Fibroblast of skin of left quadriceps (primary cell): ENCODE data around the gene TECTA.
A peak's percentile ranks its signal among the peaks of the same experiment; 100 is the strongest.
"Not testable (repeated sequence)": the region's sequence is repeated elsewhere in the genome, so short reads cannot be mapped to it uniquely, and the experiment has no call there.

Experiments used
- DNase-seq, 2 experiments: peaks; one replicate each; pipeline ENCODE4 v3.0.0-alpha.2; 2013; ENCODE audit warnings: low read depth in 2 of 2

Gene TECTA

GRCh38 chr11:121163658-121164308, 62.7 kb downstream of the TECTA start:
- no peak for DNase-seq

GRCh38 chr11:121177629-121178028, 76.6 kb downstream of the TECTA start:
- not testable (repeated sequence) for DNase-seq

- DNase-seq: no peak
Observed at GRCh38 chr11:121179306-121179705, 78.3 kb downstream of the TECTA start.

- no peak for DNase-seq
Observed at GRCh38 chr11:121180183-121180582, 79.1 kb downstream of the TECTA start.

GRCh38 chr11:121188776-121189175, 87.7 kb downstream of the TECTA start:
- no peak for DNase-seq

- DNase-seq: no peak
Observed at GRCh38 chr11:121191818-121192217, 90.8 kb downstream of the TECTA start.

GRCh38 chr11:121194731-121195596, 93.9 kb downstream of the TECTA start:
- peak; percentile 25 to 37 for DNase-seq

GRCh38 chr11:121198491-121198890, 97.4 kb downstream of the TECTA start:
- DNase-seq: no peak

GRCh38 chr11:121199516-121199915, 98.5 kb downstream of the TECTA start:
- no peak for DNase-seq

- DNase-seq: no peak
Observed at GRCh38 chr11:121206810-121207209, 105.8 kb downstream of the TECTA start.

- DNase-seq: peak in 1 of 2 experiments; percentile 5
Observed at GRCh38 chr11:121207485-121208115, 106.6 kb downstream of the TECTA start.

GRCh38 chr11:121210445-121211080, 109.5 kb downstream of the TECTA start:
- DNase-seq: no peak

- DNase-seq: no peak
Observed at GRCh38 chr11:121211626-121212025, 110.6 kb downstream of the TECTA start.

- DNase-seq: no peak
Observed at GRCh38 chr11:121212536-121213361, 111.7 kb downstream of the TECTA start.

GRCh38 chr11:121213362-121213893, 112.4 kb downstream of the TECTA start:
- no peak for DNase-seq

GRCh38 chr11:121214861-121215260, 113.8 kb downstream of the TECTA start:
- DNase-seq: no peak

GRCh38 chr11:121221496-121222200, 120.6 kb downstream of the TECTA start:
- no peak for DNase-seq

- no peak for DNase-seq
Observed at GRCh38 chr11:121223161-121223560, 122.1 kb downstream of the TECTA start.

- DNase-seq: no peak
Observed at GRCh38 chr11:121225382-121225781, 124.3 kb downstream of the TECTA start.
